HG03575 (cell line): Measurements from ENCODE around the gene CDC25B.

ENCODE experiments used
- ATAC-seq: cut with Tn5 transposase; IDR thresholded peaks from one replicate; pipeline ENCODE4 v1.9.1; 2021; ENCODE audit not compliant: unreplicated experiment, insufficient number of reproducible peaks, low FRiP score; ENCODE audit errors: extremely low read depth

Gene CDC25B

GRCh38 chr20:3800256-3800877 is 4.3 kb downstream of the CDC25B start:
- no peak for ATAC-seq

GRCh38 chr20:3800878-3801260 is 4.8 kb downstream of the CDC25B start:
- ATAC-seq: no peak

DNA sequence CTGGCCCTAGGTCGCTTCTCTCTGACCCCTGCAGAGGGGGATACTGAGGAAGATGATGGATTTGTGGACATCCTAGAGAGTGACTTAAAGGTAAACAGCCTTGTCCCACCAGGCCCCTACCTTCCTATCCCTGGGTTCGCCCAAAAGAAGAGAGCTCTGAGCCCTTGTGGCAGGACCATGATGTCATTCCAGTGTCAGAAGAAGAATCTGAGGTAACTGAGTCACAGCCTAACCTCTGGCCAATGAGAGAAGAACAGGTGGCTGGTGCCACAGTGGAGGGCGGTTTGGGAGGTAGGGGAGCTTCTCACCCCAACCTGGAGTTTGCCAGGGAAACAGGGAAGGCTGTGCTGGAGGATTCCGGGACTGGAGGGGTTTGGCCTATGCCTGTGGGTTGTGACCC is 5.2 kb downstream of the CDC25B start:
- ATAC-seq: no peak

GRCh38 chr20:3801846-3802245 is 5.7 kb downstream of the CDC25B start:
- no peak for ATAC-seq

DNA sequence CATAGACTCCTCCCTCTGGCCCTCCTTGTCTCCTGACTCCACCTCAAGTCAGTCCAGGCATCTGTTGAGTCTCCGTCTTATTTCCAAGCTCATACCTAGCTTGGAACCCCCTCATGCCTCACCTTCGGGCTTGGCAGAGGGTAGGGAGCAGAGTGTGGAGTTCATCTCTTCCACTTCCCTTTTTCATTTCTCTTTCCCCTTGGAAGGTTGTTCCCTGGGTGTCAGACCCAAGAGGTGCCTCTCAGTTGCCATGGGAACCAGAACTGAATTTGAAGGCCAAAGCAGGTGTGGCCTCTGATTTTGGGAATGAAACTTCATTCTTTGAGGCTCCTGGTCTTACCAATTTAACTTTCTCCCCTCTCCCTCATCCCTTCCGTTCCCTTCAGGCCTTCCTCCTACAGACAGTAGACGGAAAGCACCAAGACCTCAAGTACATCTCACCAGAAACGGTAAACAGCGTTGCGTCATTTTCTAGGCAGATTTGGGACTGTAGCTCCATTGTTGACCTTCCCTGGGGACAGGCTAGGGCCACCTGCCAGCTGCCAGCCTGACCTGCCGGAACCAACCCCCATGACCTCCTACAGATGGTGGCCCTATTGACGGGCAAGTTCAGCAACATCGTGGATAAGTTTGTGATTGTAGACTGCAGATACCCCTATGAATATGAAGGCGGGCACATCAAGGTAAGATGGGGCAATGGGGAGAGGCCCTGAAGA is 6.6 kb downstream of the CDC25B start:
- ATAC-seq: no peak

- no peak for ATAC-seq
Measured at GRCh38 chr20:3803289-3803688, 7.2 kb downstream of the CDC25B start.

DNA sequence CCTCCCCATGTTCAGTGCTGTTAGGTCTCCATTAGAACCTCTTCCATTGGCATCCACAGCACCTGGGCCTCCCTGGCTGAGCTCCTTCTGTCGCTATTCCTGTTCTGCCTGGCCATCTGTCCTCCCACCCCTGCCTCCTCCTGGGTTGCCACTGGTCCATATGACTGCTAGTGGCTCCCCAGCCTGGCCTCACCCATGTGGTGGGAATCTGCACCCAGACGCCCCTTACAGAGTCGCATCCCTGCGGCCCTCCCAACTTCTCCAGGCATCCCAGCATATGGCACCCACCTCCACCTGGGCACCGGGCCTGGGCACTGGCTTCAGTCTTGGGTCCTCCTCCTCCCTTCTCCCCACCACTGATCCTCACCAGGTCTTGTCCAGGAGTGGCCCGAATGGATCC is 7.7 kb downstream of the CDC25B start:
- no peak for ATAC-seq

- ATAC-seq: no peak
Measured at GRCh38 chr20:3804254-3804751, 8.2 kb downstream of the CDC25B start.

GRCh38 chr20:3804781-3805180 is 8.7 kb downstream of the CDC25B start:
- ATAC-seq: no peak

- no peak for ATAC-seq
Measured at GRCh38 chr20:3808544-3808943, 12.4 kb downstream of the CDC25B start.

DNA sequence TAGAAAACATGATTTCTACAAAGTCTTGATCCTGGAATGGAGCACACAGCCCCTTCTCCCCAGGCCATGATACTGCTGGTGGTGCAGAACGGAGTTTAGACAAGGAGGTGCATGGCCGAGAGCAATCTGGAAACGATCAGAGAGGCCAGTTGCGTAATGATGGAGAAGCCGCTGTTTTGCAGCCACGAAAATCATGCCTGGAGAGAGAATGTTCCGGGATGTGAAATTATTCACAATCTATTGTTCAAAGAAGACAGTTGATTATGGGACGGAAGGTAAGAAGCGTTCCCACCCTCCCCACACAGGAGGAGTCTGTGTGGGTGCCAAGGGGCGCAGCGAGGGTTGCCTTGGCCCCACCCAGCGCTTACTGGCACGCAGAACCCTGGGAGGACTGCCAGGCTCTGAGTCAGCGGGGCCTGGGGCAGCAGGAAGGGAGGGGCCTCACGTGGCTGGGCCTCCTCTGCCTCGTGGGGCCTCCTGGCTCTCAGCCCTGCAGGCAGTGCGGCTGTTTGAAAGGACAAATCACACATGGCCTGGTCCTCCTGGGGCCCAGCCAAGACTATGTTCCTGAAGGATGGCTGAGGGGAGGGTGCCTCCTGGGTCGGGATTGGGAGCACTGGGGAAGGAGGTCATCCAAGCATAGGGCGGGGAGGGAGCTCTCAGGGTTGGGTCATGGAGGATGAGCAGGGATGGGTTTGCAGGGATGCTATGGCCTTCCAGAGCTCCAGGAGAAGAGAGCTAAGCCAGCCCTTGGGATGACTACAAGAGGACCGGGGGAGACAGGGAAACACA is 15.6 kb downstream of the CDC25B start:
- ATAC-seq: no peak

GRCh38 chr20:3812259-3812681 is 16.2 kb downstream of the CDC25B start:
- ATAC-seq: no peak

DNA sequence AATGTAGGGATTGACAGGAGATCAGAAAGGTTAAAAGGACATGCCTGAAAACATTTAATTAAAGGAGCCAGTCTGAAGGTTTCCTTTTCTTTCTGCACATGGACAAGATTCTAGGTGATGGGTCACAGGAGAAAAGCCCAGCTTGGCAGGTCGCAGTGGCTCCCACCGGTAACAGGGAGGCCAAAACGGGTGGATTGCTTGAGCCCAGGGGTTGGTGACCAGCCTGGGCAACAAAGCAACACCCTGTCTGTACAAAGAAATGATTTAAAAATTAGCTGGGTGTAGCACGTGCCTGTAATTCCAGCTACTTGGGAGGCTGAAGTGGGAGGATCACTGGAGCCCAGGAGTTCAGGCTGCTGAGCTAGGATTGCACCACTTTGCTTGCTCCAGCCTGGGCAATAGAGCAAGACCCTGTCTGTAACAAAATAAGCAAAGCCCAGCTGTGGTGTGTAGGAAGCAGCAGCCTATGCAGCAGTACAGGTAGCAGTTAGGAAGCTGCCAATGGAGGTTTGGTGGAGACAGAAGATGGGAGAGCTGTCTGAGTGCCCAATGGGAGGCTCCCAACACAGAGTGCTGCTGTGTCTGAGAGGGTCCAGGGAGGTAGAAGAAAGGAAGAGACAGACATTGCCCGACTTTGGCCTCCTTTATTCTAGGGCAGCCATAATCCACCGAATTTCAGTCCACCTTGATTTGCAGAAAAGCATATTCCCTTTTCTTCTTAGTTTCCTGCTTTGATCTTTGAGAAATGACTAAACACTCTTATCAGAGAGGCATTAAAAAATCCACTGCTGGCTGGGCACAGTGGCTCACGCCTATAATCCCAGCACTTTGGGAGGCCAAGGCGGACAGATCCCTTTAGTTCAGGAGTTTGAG is 17.1 kb downstream of the CDC25B start:
- ATAC-seq: no peak

DNA sequence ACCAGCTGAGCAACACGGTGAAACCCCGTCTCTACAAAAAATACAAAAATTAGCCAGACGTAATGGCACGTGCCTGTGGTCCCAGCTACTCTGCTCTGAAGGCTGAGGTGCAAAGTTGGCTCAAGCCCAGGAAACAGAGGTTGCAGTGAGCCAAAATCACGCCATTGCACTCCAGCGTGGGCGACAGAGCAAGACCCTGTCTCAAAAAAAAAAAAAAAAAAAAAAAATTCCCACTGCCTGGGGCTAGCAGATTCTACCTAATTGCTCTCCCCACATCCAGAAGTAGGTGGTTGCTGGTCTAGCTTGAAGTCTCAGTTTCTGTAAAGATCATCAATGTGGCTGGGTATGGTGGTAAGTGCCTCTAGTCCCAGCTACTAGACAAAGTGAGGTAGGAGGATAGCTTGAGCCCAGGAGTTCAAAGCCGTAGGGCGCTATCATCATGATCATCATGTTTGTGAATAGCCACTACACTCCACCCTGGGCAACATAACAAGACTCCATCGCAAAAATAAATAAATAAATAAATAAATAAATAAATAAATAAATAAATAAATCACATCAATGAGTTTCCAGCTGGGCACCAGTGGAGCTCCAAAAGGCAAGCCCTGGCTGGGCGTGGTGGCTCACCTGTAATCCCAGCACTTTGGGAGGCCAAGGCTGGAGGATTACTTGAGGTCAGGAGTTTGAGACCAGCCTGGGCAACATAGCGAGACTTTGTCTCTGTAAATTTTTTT is 17.9 kb downstream of the CDC25B start:
- ATAC-seq: no peak

GRCh38 chr20:3814928-3815495 is 18.9 kb downstream of the CDC25B start:
- ATAC-seq: no peak

DNA sequence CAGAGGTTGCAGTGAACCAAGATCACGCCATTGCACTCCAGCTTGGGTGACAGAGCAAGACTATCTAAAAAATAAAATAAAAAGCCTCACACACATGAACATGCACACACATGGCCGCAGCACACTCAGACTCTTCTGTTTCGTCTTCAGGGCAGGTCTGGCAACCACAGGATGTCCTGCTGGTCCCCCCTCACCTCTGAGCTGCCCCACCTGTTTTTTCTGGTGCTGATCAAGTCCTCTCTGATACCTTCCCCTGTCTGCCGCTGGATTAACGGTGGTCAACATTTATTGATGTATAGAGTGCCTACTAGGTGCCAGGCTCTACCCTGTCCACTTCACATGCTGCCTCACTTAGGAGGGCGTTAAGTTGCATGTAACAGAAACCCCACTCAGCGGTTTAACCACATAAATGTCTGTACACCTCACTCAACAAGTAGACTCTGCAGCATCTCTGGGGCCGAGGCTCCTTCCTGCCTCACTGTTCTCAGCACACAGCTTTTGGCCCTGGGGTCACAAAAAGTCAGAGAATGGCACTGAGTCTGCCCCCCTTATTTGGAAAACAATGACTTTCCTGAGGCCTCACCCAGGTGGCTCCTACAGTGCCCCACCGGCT is 19.7 kb downstream of the CDC25B start:
- ATAC-seq: no peak

DNA sequence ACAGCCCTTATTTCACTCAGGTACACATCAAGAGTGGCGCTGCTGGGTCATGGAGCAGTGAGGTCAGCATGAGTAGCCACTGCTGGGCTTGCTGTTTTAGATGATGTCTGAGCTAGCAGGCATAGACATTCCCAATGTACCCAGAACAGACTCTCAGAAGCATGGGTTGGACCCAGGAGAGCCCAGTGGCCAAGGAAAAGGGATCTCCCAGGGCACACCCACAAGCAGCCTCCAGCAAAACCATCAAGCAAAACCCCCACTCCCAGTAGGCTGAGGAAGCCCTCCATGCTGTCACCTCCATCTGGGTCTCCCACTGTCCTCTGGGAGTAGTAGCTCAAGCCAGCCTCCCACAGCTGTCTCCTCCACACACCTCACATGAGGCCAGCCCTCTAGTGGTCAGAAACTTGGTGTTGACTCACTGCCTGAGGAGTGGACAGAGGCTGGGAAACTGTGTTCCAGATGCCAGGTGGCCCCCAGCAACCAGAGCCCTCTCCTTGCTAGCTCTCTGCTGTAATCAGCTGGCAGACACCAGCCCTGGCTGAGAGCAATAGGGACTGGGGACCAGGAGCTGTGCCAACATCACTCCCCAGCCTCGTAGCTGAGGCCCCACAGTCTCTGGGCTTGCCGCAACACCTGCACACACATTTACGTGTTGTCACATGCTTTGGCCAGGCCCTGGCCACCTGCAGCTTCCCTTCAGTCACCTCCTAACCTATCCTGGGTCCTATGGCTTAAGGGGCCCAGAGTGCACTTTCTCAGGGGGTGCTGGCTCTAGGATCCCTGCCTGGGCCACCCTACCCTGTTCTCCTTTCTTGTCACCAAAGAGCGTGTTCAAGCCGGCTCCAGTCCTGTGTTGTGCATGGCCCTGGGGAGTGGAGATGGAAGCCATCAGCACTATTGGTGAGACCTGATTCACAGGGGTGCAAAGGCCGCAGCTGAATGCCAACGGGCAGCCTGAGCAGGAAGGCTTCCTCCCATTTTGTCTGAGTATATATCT is 22.3 kb downstream of the CDC25B start:
- ATAC-seq: no peak
